ENCODE measurements around the gene RAB31. TPM values are rescaled to one million over a fixed set of nuclear protein-coding genes. Genes with fewer than 3 reads are reported as not detected.

RAB31 gene
- total RNA-seq, 4 donors from 2014 or later: 12.2 to 22.0 (median 15.6) TPM

- TF ChIP-seq POLR2A (IDR thresholded peaks at IDR 0.05) (no peak), CTCF (IDR thresholded peaks at IDR 0.05) (no peak)
- WGBS, 2 donors: 87 to 93% methylated on average over 8 of the region's 8 CpGs
- no peak for DNase-seq (ENCODE audit: low spot score in 2 of 2)
- intact Hi-C loops (cut with DNase I; ENCODE audit: low total_unique reads): no loop called here
- no peak overlapping the region for H3K4me3 ChIP-seq (ENCODE audit: low read depth, poor library complexity, severe bottlenecking)
These were observed 48.9 kb downstream of the RAB31 start for GRCh38 chr18:9756933-9757470.

- TF ChIP-seq CTCF (IDR thresholded peaks at IDR 0.05) (no peak), POLR2A (IDR thresholded peaks at IDR 0.05) (no peak)
- no peak overlapping the region for H3K4me3 ChIP-seq (ENCODE audit: low read depth, poor library complexity, severe bottlenecking)
- no peak for DNase-seq (ENCODE audit: low spot score in 2 of 2)
- intact Hi-C loops (cut with DNase I; ENCODE audit: low total_unique reads): no loop called here
- 84 to 85% methylated on average over 18 of the region's 18 CpGs for WGBS, 2 donors
These were observed 49.9 kb downstream of the RAB31 start for GRCh38 chr18:9757827-9758621.

- WGBS, 2 donors: 78 to 82% methylated on average over 8 of the region's 8 CpGs
These were observed 50.5 kb downstream of the RAB31 start for GRCh38 chr18:9758624-9759075.

GRCh38 chr18:9760641-9761040 is 52.5 kb downstream of the RAB31 start:
- TF ChIP-seq POLR2A (IDR thresholded peaks at IDR 0.05) (no peak), CTCF (IDR thresholded peaks at IDR 0.05) (no peak)
- no peak for DNase-seq (ENCODE audit: low spot score in 2 of 2)
- H3K4me3 ChIP-seq (ENCODE audit: low read depth, poor library complexity, severe bottlenecking): no peak overlapping the region
- intact Hi-C loops (cut with DNase I; ENCODE audit: low total_unique reads): no loop called here
- WGBS, 2 donors: 69 to 79% methylated on average over 6 of the region's 6 CpGs

More at GRCh38 chr18:9758624-9759075, 50.5 kb downstream of the RAB31 start:
- TF ChIP-seq POLR2A (IDR thresholded peaks at IDR 0.05) (no peak), CTCF (IDR thresholded peaks at IDR 0.05) (no peak)
- intact Hi-C loops (cut with DNase I; ENCODE audit: low total_unique reads): no loop called here
- no peak overlapping the region for H3K4me3 ChIP-seq (ENCODE audit: low read depth, poor library complexity, severe bottlenecking)
- no peak for DNase-seq (ENCODE audit: low spot score in 2 of 2)

- TF ChIP-seq POLR2A (IDR thresholded peaks at IDR 0.05): no peak
- TF ChIP-seq CTCF (IDR thresholded peaks at IDR 0.05): no peak
- WGBS, 2 donors: 86 to 91% methylated on average over 5 of the region's 5 CpGs
- intact Hi-C loops (cut with DNase I; ENCODE audit: low total_unique reads): no loop called here
- no peak for DNase-seq (ENCODE audit: low spot score in 2 of 2)
- no peak overlapping the region for H3K4me3 ChIP-seq (ENCODE audit: low read depth, poor library complexity, severe bottlenecking)
These were observed 54.4 kb downstream of the RAB31 start for GRCh38 chr18:9762526-9762925.

All from lower leg skin (tissue), 4 donors.